Cardiac muscle cell (in vitro differentiated cells and primary cell): Measurements from ENCODE around the gene TTLL5. TPM values are rescaled to one million over a fixed set of nuclear protein-coding genes. Genes with fewer than 3 reads are reported as not detected.
"Not testable (repeated sequence)": the region's sequence is repeated elsewhere in the genome, so short reads cannot be mapped to it uniquely, and the experiment has no call there.

Experiments
- DNase-seq, 2 donors: peaks; one replicate each; pipeline versions ENCODE4 v3.0.0 to v3.0.0-alpha.2; 2010 to 2017; ENCODE audit warnings: low read depth in 1 of 2, low spot score in 1 of 2
- H3K27ac ChIP-seq: fragments of 200-600 bp; sonication (generic); 2 replicates; pipeline ENCODE4 v1.5.1; 2016
- H3K27me3 ChIP-seq: fragments of 200-600 bp; sonication (generic); 2 replicates; pipeline ENCODE4 v1.6.0; 2016; ENCODE audit warnings: control low read depth
- H3K36me3 ChIP-seq: fragments of 200-600 bp; sonication (generic); 2 replicates; pipeline ENCODE4 v1.5.1; 2016; ENCODE audit warnings: control low read depth
- H3K4me1 ChIP-seq: fragments of 200-600 bp; sonication (generic); 2 replicates; pipeline ENCODE4 v1.8.1; 2017; ENCODE audit warnings: low read depth, mild to moderate bottlenecking, mixed run types
- H3K4me3 ChIP-seq: fragments of 200-600 bp; sonication (generic); 2 replicates; pipeline ENCODE4 v1.5.1; 2016; ENCODE audit warnings: mild to moderate bottlenecking
- H3K9me3 ChIP-seq: fragments of 200-600 bp; sonication (generic); 2 replicates; pipeline ENCODE4 v1.5.1; 2017; ENCODE audit warnings: low read depth, mild to moderate bottlenecking, control low read depth
- polyA plus RNA-seq: library from polyadenylated mRNA; unstranded; fragments of >200 nt; fragmentation: Nextera tagmentation; extraction: Ambion mirVana; gene quantifications from 2 replicates; pipeline ENCODE4 v1.2.1, GENCODE V29; 2016
- total RNA-seq: library from RNA; depleted of rRNA; stranded (reverse); fragments of >200 nt; gene quantifications from 2 replicates; pipeline ENCODE4 v1.2.3, GENCODE V29; 2016
- TF ChIP-seq, protein P1 (sequence below): IDR thresholded peaks from 2 replicates; pipeline ENCODE4 v1.5.1; 2012; ENCODE audit warnings: low read depth, mild to moderate bottlenecking, low read length

The TTLL5 gene
- total and polyA plus RNA-seq, 2 experiments from 2014 or later, result 24.1 to 28.4 TPM

DNA sequence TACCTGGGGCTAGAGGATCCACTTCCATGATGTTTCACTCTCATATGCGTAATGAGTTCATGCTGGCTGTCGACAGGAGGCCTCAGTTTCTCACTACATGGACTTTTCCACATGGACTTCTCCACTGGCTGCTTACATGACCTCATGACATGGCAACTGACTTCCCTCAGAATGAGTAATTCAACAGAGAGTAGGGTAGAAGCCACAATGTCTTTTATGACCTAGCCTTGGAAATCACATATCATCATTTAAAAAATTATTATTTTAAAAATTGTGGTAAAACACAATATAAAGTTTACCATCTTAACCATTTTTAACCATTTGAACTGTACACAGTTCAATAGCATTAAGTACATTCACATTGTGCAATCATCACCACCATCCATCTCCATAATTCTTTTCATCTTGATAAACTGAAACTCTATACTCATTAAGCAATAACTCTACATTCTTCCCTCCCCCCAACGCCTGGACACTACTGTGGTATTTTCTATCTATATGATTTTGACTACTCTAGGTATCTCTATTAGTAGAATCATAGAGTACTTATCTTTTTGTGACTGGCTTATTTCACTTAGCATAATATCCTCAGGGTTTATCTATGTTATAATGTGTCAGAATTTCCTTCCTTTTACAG, 176.2 kb downstream of the TTLL5 start:
- DNase-seq, result peak in 1 of 2 donors; percentile 51
- Histone ChIP-seq H3K4me1 (peaks cover 18% of the 10 kb centered on the region), H3K4me3 (no peak overlapping the region), H3K9me3 (no peaks in the 10 kb centered on the region), H3K27ac (no peak overlapping the region), H3K27me3 (no peaks in the 10 kb centered on the region), H3K36me3 (no peaks in the 10 kb centered on the region)
- TF ChIP-seq, protein P1, sequence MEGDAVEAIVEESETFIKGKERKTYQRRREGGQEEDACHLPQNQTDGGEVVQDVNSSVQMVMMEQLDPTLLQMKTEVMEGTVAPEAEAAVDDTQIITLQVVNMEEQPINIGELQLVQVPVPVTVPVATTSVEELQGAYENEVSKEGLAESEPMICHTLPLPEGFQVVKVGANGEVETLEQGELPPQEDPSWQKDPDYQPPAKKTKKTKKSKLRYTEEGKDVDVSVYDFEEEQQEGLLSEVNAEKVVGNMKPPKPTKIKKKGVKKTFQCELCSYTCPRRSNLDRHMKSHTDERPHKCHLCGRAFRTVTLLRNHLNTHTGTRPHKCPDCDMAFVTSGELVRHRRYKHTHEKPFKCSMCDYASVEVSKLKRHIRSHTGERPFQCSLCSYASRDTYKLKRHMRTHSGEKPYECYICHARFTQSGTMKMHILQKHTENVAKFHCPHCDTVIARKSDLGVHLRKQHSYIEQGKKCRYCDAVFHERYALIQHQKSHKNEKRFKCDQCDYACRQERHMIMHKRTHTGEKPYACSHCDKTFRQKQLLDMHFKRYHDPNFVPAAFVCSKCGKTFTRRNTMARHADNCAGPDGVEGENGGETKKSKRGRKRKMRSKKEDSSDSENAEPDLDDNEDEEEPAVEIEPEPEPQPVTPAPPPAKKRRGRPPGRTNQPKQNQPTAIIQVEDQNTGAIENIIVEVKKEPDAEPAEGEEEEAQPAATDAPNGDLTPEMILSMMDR, result no peak

DNA sequence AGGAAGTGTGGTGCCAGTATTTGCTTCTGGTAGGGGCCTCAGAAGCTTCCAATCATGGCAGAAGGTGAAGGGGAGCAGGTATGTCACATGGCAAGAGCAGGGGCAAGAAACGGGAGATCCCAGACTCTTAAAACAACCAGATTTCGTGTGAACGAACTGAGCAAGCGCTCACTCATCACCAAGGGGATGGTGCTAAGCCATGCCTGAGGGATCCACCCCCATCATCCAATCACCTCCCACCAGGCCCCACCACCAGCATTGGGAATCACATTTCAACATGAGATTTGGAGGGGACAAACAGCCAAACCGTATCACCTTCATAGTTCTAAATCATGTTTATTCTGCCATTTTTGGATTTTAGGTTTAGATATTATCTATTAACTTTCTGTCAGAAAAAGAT, 179.9 kb downstream of the TTLL5 start:
- Histone ChIP-seq H3K27me3 (no peaks in the 10 kb centered on the region), H3K4me3 (no peak overlapping the region), H3K4me1 (peaks cover 14% of the 10 kb centered on the region), H3K36me3 (no peaks in the 10 kb centered on the region), H3K9me3 (no peaks in the 10 kb centered on the region), H3K27ac (no peak overlapping the region)
- no peak for DNase-seq
- TF ChIP-seq, protein P1, result no peak

DNA sequence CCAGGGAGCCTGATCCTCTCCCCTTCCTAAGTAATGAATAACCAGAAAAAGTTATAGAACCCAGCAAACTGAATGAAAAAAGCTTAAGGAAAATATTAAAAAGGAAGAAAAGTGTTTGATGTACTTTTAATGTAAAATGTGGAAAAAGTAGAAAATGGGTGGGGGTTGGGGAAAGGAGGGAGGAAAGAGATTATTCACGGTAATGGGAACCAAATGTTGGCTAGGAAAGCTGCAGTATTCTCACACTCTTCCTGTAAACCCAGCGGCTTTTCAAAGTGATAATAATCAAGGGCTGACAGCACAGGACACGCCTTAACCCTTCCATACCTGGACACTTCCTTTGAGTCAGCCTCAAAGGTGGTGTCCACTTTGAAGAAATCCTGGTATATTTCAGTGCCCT, 181.5 kb downstream of the TTLL5 start:
- Histone ChIP-seq H3K4me3 (no peak overlapping the region), H3K36me3 (no peaks in the 10 kb centered on the region), H3K27ac (peak overlapping the region; percentile 62), H3K9me3 (no peaks in the 10 kb centered on the region), H3K27me3 (no peaks in the 10 kb centered on the region), H3K4me1 (peaks cover 13% of the 10 kb centered on the region)
- DNase-seq, result no peak
- TF ChIP-seq, protein P1, result no peak

DNA sequence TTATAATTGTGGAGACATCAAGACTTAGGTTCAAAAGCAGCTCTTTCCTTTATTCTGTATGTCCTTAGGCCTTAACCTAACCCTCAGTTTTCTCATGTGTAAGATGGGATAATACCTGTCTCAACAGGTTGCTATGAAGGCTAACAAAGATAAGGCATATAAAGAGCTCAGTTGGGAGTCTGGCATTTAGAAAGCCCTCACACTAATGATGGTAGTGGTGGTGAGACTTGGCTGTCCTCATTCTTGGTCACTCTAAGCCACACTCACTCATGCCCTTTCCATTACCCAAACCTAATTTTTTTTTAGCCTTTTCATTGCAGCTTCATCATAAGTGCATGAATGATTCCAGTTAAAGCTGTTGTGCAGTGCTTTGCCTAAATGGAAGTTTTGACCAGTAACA, 183.4 kb downstream of the TTLL5 start:
- TF ChIP-seq, protein P1, result no peak
- no peak overlapping the region for H3K27ac ChIP-seq

DNA sequence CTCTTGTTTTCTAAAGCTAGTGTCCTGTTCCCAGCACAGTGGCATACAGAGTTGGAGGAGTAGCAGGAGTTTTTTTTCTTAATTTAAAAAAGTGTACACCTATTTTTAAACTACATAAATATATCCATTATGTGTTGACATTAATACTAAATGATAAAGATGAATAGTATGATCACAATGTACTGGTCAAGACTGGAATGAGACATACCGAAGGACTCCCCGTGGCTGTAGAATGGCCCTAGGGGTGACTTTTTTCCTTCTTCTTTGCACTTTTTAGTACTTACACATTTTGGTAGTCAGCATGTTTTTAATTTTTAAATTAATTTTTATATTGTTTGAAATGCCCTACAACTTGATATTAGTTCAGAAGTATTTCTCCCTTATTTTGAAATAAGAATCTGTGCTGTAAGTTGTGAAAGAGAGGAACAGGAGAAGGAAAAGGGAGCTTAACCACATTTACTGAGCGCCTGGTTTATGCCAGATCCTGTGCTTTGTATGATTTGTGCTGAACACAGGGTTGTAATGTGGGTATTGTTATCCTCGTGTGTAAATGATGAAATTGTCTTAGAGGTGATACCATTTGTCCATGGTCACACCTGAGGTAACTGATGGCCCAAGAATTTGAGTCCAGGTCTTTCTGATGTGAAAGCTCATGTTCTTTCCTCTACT, 184.2 kb downstream of the TTLL5 start:
- Histone ChIP-seq H3K27me3 (no peaks in the 10 kb centered on the region), H3K4me3 (no peak overlapping the region), H3K4me1 (peaks cover 18% of the 10 kb centered on the region), H3K9me3 (no peaks in the 10 kb centered on the region), H3K27ac (no peak overlapping the region), H3K36me3 (no peaks in the 10 kb centered on the region)
- TF ChIP-seq, protein P1, result no peak
- DNase-seq, result no peak

More for the DNA sequence above, 183.4 kb downstream of the TTLL5 start:
- peaks cover 18% of the 10 kb centered on the region for H3K4me1 ChIP-seq
- no peaks in the 10 kb centered on the region for H3K9me3 ChIP-seq
- DNase-seq, result no peak
- no peak overlapping the region for H3K4me3 ChIP-seq
- H3K36me3 ChIP-seq, result no peaks in the 10 kb centered on the region
- no peaks in the 10 kb centered on the region for H3K27me3 ChIP-seq

DNA sequence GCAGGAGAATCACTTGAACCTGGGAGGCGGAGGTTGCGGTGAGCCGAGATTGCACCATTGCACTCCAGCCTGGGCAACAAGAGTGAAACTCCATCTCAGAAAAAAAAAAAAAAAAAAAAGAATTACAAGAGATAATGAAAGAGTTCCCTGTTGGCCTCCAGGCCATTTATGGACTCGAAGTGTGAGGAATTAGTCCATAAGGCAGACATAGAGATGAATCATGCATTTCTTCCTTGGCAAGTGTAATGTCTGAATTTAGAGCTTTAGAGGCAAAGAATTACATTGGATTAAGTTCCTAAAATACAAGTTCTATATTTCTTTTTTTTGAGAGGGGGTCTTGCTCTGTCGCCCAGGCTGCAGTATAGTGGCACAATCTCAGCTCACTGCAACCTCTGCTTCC, 185.6 kb downstream of the TTLL5 start:
- H3K4me1 ChIP-seq, result peaks cover 18% of the 10 kb centered on the region
- H3K9me3 ChIP-seq, H3K27me3 ChIP-seq, H3K4me3 ChIP-seq, H3K27ac ChIP-seq, H3K36me3 ChIP-seq: not testable (repeated sequence)
- peak in 1 of 2 donors; percentile 65 for DNase-seq
